Measurements from ENCODE around the gene PSMF1.

The PSMF1 gene

GRCh38 chr20:1166948-1167720, 48.7 kb downstream of the PSMF1 start:
- no peaks in the 10 kb centered on the region for H3K9me2 ChIP-seq (replicated peaks; ENCODE audit: control insufficient read depth, low read length)
- peaks cover 17% of the 10 kb centered on the region for H3K4me1 ChIP-seq (ENCODE audit: control insufficient read depth, low read length)
- H4K20me1 ChIP-seq (ENCODE audit: control insufficient read depth, insufficient read depth, low read depth, low read length): no peaks in the 10 kb centered on the region

GRCh38 chr20:1169224-1169623, 50.8 kb downstream of the PSMF1 start:
- Histone ChIP-seq H4K20me1 (ENCODE audit: control insufficient read depth, insufficient read depth, low read depth, low read length) (no peaks in the 10 kb centered on the region), H3K9me3 (ENCODE audit: control insufficient read depth, insufficient read depth, low read length) (no peaks in the 10 kb centered on the region), H3K4me1 (ENCODE audit: control insufficient read depth, low read length) (peaks cover 17% of the 10 kb centered on the region), H3K27ac (ENCODE audit: low read depth, low read length) (no peak overlapping the region), H3F3A (ENCODE audit: control insufficient read depth, insufficient read depth) (no peaks in the 10 kb centered on the region), H3K79me2 (ENCODE audit: control insufficient read depth, low read length) (no peaks in the 10 kb centered on the region), H3K27me3 (ENCODE audit: control insufficient read depth, low read length) (no peaks in the 10 kb centered on the region), H3K9me2 (replicated peaks; ENCODE audit: control insufficient read depth, low read length) (no peaks in the 10 kb centered on the region), H3K4me3 (ENCODE audit: low read length) (no peak overlapping the region), H3K4me2 (ENCODE audit: low read length) (no peak overlapping the region), H3K36me3 (ENCODE audit: control insufficient read depth, low read length) (peaks cover 56% of the 10 kb centered on the region)
- no peak for TF ChIP-seq EZH2phosphoT487 (IDR thresholded peaks at IDR 0.05; ENCODE audit: borderline replicate concordance, low read length)
- no peak for TF ChIP-seq CTCF (IDR thresholded peaks at IDR 0.05; ENCODE audit: low read depth, low read length, poor library complexity, severe bottlenecking)

More at GRCh38 chr20:1166948-1167720, 48.7 kb downstream of the PSMF1 start:
- TF ChIP-seq CTCF (IDR thresholded peaks at IDR 0.05; ENCODE audit: low read depth, low read length, poor library complexity, severe bottlenecking): no peak
- TF ChIP-seq EZH2phosphoT487 (IDR thresholded peaks at IDR 0.05; ENCODE audit: borderline replicate concordance, low read length): no peak
- no peak overlapping the region for H3K27ac ChIP-seq (ENCODE audit: low read depth, low read length)
- no peaks in the 10 kb centered on the region for H3F3A ChIP-seq (ENCODE audit: control insufficient read depth, insufficient read depth)
- H3K27me3 ChIP-seq (ENCODE audit: control insufficient read depth, low read length): no peaks in the 10 kb centered on the region
- H3K4me3 ChIP-seq (ENCODE audit: low read length): no peak overlapping the region
- H3K36me3 ChIP-seq (ENCODE audit: control insufficient read depth, low read length): peaks cover 65% of the 10 kb centered on the region
- H3K9me3 ChIP-seq (ENCODE audit: control insufficient read depth, insufficient read depth, low read length): no peaks in the 10 kb centered on the region
- H3K79me2 ChIP-seq (ENCODE audit: control insufficient read depth, low read length): no peaks in the 10 kb centered on the region
- no peak overlapping the region for H3K4me2 ChIP-seq (ENCODE audit: low read length)

GRCh38 chr20:1171461-1172093, 53.2 kb downstream of the PSMF1 start:
- no peak overlapping the region for H3K27ac ChIP-seq (ENCODE audit: low read depth, low read length)
- no peak overlapping the region for H3K4me3 ChIP-seq (ENCODE audit: low read length)
- no peaks in the 10 kb centered on the region for H3K79me2 ChIP-seq (ENCODE audit: control insufficient read depth, low read length)
- peaks cover 8% of the 10 kb centered on the region for H3K4me1 ChIP-seq (ENCODE audit: control insufficient read depth, low read length)
- H3K4me2 ChIP-seq (ENCODE audit: low read length): no peak overlapping the region
- H3K27me3 ChIP-seq (ENCODE audit: control insufficient read depth, low read length): no peaks in the 10 kb centered on the region
- no peaks in the 10 kb centered on the region for H3K9me3 ChIP-seq (ENCODE audit: control insufficient read depth, insufficient read depth, low read length)
- no peaks in the 10 kb centered on the region for H3F3A ChIP-seq (ENCODE audit: control insufficient read depth, insufficient read depth)
- TF ChIP-seq EZH2phosphoT487 (IDR thresholded peaks at IDR 0.05; ENCODE audit: borderline replicate concordance, low read length) (no peak), CTCF (IDR thresholded peaks at IDR 0.05; ENCODE audit: low read depth, low read length, poor library complexity, severe bottlenecking) (no peak)
- no peaks in the 10 kb centered on the region for H4K20me1 ChIP-seq (ENCODE audit: control insufficient read depth, insufficient read depth, low read depth, low read length)
- peaks cover 33% of the 10 kb centered on the region for H3K36me3 ChIP-seq (ENCODE audit: control insufficient read depth, low read length)
- H3K9me2 ChIP-seq (replicated peaks; ENCODE audit: control insufficient read depth, low read length): no peaks in the 10 kb centered on the region

Measured in DOHH2 (cell line).